Endodermal cell (in vitro differentiated cells): ENCODE data around the gene TARP.

ENCODE experiments used
- DNase-seq: peaks from one replicate; pipeline ENCODE4 v3.0.0-alpha.2; 2017
- H3K27ac ChIP-seq: 2 replicates; pipeline ENCODE4 v1.5.1; 2013; ENCODE audit warnings: mild to moderate bottlenecking, low read depth, low read length, moderate library complexity
- H3K27me3 ChIP-seq: 2 replicates; pipeline ENCODE4 v1.6.1; 2013; ENCODE audit warnings: mild to moderate bottlenecking, low read length, moderate library complexity; ENCODE audit not compliant: insufficient read depth, control insufficient read depth, poor library complexity, severe bottlenecking
- H3K36me3 ChIP-seq: 2 replicates; pipeline ENCODE4 v1.7.0; 2013; ENCODE audit warnings: mild to moderate bottlenecking, low read length, moderate library complexity; ENCODE audit not compliant: control insufficient read depth, insufficient read depth
- H3K4me1 ChIP-seq: one replicate; pipeline ENCODE4 v1.7.0; 2013; ENCODE audit warnings: low read length; ENCODE audit not compliant: control insufficient read depth, insufficient read depth
- H3K4me3 ChIP-seq: 2 replicates; pipeline ENCODE4 v1.5.1; 2013; ENCODE audit warnings: mild to moderate bottlenecking, low read length, moderate library complexity
- H3K9ac ChIP-seq: 2 replicates; pipeline ENCODE4 v1.6.1; 2013; ENCODE audit warnings: mild to moderate bottlenecking, low read length, moderate library complexity; ENCODE audit not compliant: poor library complexity, severe bottlenecking; ENCODE audit errors: extremely low read depth
- H3K9me3 ChIP-seq: 2 replicates; pipeline ENCODE4 v1.6.1; 2013; ENCODE audit warnings: mild to moderate bottlenecking, low read length, moderate library complexity; ENCODE audit not compliant: control insufficient read depth
- H3K27ac Mint-ChIP-seq: 2 replicates; pipeline ENCODE4 v1.8.0; 2020; ENCODE audit warnings: mixed read lengths
- H3K27me3 Mint-ChIP-seq: 2 replicates; pipeline ENCODE4 v1.8.0; 2021; ENCODE audit warnings: mild to moderate bottlenecking, mixed read lengths; ENCODE audit not compliant: insufficient read depth
- H3K36me3 Mint-ChIP-seq: 2 replicates; pipeline ENCODE4 v1.8.0; 2020; ENCODE audit warnings: low read depth, mixed read lengths
- H3K4me1 Mint-ChIP-seq: 2 replicates; pipeline ENCODE4 v1.8.0; 2020; ENCODE audit warnings: mixed read lengths
- H3K4me3 Mint-ChIP-seq: 2 replicates; pipeline ENCODE4 v1.8.0; 2020; ENCODE audit warnings: mild to moderate bottlenecking, moderate library complexity, mixed read lengths
- H3K9me3 Mint-ChIP-seq: 2 replicates; pipeline ENCODE4 v1.8.0; 2020; ENCODE audit warnings: mild to moderate bottlenecking, mixed read lengths
- WGBS, 2 experiments: methylation state at CpG; one replicate each; pipeline versions ENCODE4 v1.1.5 to v1.1.7; 2013; ENCODE audit warnings: missing lambda C conversion rate in 2 of 2, mixed read lengths in 1 of 2; ENCODE audit not compliant: insufficient coverage in 1 of 2, insufficient read length in 1 of 2; 5-methylcytosine and 5-hydroxymethylcytosine counted together
- TF ChIP-seq, protein P1 (sequence below): fragments of 200-600 bp; sonication (generic); conservative IDR thresholded peaks from 2 replicates; pipeline ENCODE4 v1.5.0; 2021; ENCODE audit warnings: antibody characterized with exemption, mild to moderate bottlenecking

The TARP gene

DNA sequence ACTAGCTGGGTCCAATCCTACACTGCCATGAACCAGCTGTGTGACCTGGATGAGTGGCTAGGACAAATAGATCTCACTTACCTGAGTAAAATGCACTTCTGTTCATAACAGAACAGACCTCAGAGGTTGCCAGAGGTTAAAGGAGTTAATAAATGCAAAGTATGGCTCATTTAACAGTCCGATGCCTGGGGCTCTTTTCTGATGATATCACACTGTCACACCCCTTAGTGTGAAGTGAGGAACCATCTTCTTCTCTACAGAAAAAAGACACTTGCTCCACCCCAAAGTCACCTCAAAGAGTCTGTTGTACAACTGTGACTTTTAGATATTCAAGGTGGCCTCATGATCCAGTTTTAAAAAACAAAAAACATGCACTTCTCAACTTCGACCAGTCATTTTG is 21.5 kb upstream of the TARP start:
- Mint-ChIP-seq H3K27me3 (no peaks in the 10 kb centered on the region), H3K9me3 (no peaks in the 10 kb centered on the region), H3K4me3 (no peak overlapping the region), H3K27ac (no peak overlapping the region), H3K36me3 (no peaks in the 10 kb centered on the region), H3K4me1 (no peaks in the 10 kb centered on the region)
- Histone ChIP-seq H3K9me3 (no peaks in the 10 kb centered on the region), H3K4me3 (no peak overlapping the region), H3K36me3 (no peaks in the 10 kb centered on the region), H3K4me1 (no peaks in the 10 kb centered on the region), H3K9ac (no peak overlapping the region), H3K27me3 (peaks cover 10% of the 10 kb centered on the region), H3K27ac (no peak overlapping the region)
- 97 to 100% methylated on average over 1 to 2 of the region's 2 CpGs for WGBS, 2 experiments
- TF ChIP-seq, protein P1, sequence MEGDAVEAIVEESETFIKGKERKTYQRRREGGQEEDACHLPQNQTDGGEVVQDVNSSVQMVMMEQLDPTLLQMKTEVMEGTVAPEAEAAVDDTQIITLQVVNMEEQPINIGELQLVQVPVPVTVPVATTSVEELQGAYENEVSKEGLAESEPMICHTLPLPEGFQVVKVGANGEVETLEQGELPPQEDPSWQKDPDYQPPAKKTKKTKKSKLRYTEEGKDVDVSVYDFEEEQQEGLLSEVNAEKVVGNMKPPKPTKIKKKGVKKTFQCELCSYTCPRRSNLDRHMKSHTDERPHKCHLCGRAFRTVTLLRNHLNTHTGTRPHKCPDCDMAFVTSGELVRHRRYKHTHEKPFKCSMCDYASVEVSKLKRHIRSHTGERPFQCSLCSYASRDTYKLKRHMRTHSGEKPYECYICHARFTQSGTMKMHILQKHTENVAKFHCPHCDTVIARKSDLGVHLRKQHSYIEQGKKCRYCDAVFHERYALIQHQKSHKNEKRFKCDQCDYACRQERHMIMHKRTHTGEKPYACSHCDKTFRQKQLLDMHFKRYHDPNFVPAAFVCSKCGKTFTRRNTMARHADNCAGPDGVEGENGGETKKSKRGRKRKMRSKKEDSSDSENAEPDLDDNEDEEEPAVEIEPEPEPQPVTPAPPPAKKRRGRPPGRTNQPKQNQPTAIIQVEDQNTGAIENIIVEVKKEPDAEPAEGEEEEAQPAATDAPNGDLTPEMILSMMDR, result no peak
- DNase-seq, result no peak

DNA sequence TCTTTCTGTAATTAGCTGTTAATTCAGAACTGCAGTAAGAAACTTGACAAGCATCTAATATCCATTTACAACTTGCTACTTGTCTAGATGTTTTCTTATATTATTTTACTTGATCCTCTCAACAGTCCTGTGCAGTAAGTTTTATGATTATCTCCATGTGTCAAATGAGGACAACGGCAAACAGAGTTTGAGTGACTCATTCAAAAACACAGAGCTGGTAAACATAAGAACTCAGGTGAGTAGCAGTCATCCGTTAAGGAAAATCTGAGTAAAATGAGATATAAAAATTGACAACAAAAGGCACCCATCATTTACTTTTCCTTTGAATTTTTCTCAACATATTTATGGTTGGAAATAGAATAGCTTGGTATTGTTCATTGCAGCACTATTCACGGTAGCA is 19.0 kb upstream of the TARP start:
- no peak overlapping the region for H3K9ac ChIP-seq
- H3K27me3 ChIP-seq, result no peaks in the 10 kb centered on the region
- H3K27ac ChIP-seq, result no peak overlapping the region
- no peaks in the 10 kb centered on the region for H3K4me1 ChIP-seq
- WGBS, 2 experiments, result 90 to 92% methylated on average over 2 to 3 of the region's 3 CpGs
- no peaks in the 10 kb centered on the region for H3K36me3 ChIP-seq
- H3K9me3 ChIP-seq, result no peaks in the 10 kb centered on the region
- no peaks in the 10 kb centered on the region for H3K36me3 Mint-ChIP-seq
- DNase-seq, result no peak
- H3K9me3 Mint-ChIP-seq, result no peaks in the 10 kb centered on the region
- no peaks in the 10 kb centered on the region for H3K27me3 Mint-ChIP-seq
- H3K27ac Mint-ChIP-seq, result no peak overlapping the region
- H3K4me1 Mint-ChIP-seq, result no peaks in the 10 kb centered on the region
- TF ChIP-seq, protein P1, result no peak
- no peak overlapping the region for H3K4me3 ChIP-seq
- H3K4me3 Mint-ChIP-seq, result no peak overlapping the region

DNA sequence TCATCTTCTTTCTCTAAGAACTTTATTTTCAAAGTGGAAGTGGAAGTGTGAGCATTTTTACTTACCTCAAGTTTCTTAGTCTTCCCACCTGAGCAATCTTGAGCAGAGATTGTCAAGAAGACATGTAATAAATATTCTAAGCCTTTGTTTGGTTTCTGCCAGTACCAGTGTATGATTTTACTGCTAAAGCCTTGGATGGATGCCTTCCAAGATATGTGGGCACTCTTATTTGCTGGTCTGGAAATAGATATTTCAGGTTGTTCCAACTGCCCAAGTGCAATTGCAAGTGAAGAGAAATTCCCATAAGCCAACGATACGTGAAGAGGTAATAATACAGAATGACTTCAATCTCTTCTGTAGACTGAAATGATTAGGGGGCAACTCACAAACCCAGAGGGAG is 18.2 kb upstream of the TARP start:
- Histone ChIP-seq H3K27me3 (no peaks in the 10 kb centered on the region), H3K9me3 (no peaks in the 10 kb centered on the region), H3K4me1 (no peaks in the 10 kb centered on the region), H3K4me3 (no peak overlapping the region), H3K36me3 (no peaks in the 10 kb centered on the region), H3K27ac (no peak overlapping the region), H3K9ac (no peak overlapping the region)
- Mint-ChIP-seq H3K27me3 (no peaks in the 10 kb centered on the region), H3K27ac (no peak overlapping the region), H3K36me3 (no peaks in the 10 kb centered on the region), H3K4me3 (no peak overlapping the region), H3K4me1 (no peaks in the 10 kb centered on the region), H3K9me3 (no peaks in the 10 kb centered on the region)
- no peak for DNase-seq
- TF ChIP-seq, protein P1, result no peak
- 91 to 99% methylated on average over 2 of the region's 2 CpGs for WGBS, 2 experiments
